HG03442 (cell line): ENCODE data around the gene ZNF346.
A peak's percentile ranks its signal among the peaks of the same experiment; 100 is the strongest.
"Not testable (repeated sequence)": the region's sequence is repeated elsewhere in the genome, so short reads cannot be mapped to it uniquely, and the experiment has no call there.

Source experiments
- ATAC-seq: cut with Tn5 transposase; IDR thresholded peaks from one replicate; pipeline ENCODE4 v1.9.1; 2021; ENCODE audit warnings: mild to moderate bottlenecking, moderate library complexity; ENCODE audit not compliant: unreplicated experiment

The ZNF346 gene, protein sequence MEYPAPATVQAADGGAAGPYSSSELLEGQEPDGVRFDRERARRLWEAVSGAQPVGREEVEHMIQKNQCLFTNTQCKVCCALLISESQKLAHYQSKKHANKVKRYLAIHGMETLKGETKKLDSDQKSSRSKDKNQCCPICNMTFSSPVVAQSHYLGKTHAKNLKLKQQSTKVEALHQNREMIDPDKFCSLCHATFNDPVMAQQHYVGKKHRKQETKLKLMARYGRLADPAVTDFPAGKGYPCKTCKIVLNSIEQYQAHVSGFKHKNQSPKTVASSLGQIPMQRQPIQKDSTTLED

DNA sequence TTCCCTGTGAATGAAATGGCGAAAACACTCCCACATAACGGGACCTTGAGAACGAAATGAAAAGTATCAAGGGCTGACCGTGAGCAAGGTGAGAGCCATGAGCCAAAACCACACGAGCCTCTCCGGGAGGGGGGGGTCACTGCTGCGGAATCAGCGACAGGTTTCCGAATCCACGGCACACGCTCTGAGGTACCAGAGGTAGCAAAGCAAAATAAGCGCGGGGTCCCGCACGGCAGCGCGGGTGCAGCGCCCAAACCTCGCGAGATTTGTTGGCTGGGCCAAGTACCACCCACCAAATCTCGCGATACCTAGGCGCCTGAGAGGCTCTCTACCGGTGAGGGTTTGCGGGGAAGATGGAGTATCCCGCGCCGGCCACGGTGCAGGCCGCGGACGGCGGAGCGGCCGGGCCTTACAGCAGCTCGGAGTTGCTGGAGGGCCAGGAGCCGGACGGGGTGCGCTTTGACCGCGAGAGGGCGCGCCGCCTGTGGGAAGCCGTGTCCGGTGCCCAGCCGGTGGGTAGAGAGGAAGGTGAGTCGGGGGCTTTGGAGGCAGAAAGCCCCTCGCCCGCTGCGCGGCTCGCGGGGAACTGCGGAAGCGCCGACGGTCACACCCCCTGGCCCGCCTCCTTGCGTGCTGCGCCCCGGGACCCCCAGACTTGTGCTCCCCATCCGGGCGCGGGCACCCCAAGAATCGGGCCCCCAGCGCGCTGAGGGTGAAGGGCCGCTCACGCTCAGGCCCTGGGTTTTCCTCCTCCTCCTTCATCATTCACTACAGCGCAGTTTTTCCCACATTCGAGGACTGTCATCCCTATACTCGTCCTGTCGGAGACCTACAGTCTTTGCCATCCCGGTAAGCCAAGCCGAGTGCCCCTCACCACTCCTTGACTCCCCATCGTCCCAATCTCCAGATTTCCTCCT is at the start of gene ZNF346:
TSS of gene ZNF346 (plus strand) at position 311 of the 917 bp plus-strand sequence. CDS start at position 354, 43 bp downstream.
- ATAC-seq, result peak; percentile 83

- no peak for ATAC-seq
Observed at GRCh38 chr5:176979669-176980068, 42.8 kb upstream of the ZNF346 start.

- no peak for ATAC-seq
Observed at GRCh38 chr5:176980818-176981217, 41.7 kb upstream of the ZNF346 start.

- ATAC-seq, result not testable (repeated sequence)
Observed at GRCh38 chr5:176983112-176983511, 39.4 kb upstream of the ZNF346 start.

- not testable (repeated sequence) for ATAC-seq
Observed at GRCh38 chr5:176983593-176983992, 38.9 kb upstream of the ZNF346 start.

DNA sequence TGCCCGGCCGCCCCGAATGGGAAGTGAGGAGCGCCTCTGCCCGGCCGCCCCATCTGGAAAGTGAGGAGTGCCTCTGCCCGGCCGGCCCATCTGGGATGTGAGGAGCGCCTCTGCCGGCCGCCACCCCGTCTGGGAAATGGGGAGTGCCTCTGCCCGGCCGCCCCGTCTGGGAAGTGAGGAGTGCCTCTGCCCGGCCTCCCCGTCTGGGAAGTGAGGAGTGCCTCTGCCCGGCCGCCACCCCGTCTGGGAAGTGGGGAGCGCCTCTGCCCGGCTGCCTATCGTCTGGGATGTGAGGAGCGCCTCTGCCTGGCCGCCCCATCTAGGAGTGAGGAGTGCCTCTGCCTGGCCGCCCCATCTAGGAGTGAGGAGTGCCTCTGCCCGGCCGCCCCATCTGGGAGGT is 38.3 kb upstream of the ZNF346 start:
- ATAC-seq, result not testable (repeated sequence)

GRCh38 chr5:176985516-176985915 is 37.0 kb upstream of the ZNF346 start:
- no peak for ATAC-seq

- ATAC-seq, result no peak
Observed at GRCh38 chr5:176986280-176986679, 36.2 kb upstream of the ZNF346 start.

- ATAC-seq, result no peak
Observed at GRCh38 chr5:176987583-176987982, 34.9 kb upstream of the ZNF346 start.

DNA sequence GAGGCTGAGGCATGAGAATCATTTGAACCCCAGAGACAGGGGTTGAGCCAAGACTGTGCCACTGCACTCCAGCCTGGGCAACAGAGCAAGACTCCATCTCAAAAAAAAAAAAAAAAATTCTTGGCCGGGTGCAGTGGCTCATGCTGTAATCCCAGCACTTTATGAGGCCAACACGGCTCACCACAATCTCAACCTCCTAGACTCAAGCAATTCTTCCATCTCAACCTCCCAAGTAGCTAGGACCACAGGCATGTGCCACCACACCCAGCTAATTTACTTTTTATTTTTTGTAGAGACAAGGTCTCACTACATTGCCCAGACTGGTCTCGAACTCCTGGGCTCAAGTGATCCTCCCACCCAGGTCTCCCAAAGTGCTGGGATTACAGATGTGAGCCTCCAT is 29.4 kb upstream of the ZNF346 start:
- not testable (repeated sequence) for ATAC-seq

DNA sequence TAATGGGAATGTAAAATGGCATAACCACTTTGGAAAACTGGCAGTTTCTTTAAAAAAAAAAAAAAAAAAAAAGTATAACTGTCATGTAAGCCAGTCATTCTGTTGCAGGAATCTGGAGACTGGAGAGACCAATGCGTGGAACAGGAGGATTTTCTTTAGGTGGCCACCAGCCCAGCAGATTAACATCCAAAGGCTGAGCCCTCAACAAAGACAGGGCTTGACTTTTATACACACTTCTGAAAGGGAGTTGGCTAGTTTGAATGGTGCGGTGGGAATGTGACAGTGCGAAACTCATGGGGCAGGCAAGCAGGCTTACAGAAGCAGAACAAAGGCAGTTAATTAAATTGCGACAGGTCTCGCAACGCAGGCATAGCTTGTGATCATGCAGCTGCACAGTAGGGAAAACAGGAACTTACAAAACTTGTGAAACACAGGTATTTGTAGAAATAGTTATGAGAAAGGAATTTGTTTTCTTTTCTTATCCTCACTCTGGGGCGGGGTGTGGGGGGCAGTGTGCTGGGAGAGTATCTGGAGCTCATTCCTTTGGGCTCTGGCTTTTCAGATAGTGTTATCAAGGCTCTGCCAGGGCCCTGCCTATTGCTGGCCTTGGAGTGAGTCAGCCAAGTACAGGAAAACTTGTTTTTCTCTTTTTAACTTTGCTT is 27.9 kb upstream of the ZNF346 start:
- ATAC-seq, result no peak

DNA sequence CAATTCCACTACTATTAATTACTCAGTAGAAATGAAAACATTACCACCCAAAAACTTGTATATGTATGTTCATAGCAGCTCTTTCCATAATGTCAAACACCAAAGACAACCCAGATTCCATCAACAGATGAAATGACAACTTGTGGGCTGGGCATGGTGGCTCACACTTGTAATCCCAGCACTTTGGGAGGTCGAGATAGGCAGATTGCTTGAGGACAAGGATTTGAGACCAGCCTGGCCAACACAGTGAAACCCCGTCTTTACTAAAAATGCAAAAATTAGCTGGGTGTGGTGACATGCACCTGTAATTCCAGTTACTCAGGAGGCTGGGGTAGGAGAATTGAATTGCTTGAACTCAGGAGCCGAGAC is 27.4 kb upstream of the ZNF346 start:
- ATAC-seq, result no peak

- ATAC-seq, result no peak
Observed at GRCh38 chr5:176995896-176996767, 26.4 kb upstream of the ZNF346 start.

DNA sequence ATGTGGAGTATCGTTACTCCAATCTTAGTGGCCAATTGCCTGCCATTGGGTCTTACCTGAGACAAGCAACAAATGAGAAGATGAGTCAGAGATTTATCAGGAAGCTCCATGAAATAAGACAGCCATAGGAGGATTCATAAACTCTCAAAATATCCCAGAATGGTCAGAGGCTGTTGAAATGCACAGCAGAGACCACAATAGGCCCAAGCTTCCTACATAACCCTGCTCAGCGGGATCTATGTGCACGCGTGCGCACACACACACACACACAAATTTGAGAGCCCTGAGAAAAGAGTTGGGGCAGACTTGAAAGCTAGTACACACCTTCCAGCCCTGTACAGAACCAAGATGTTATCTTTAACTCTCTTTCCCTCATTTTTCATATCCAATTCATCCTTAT is 25.7 kb upstream of the ZNF346 start:
- ATAC-seq, result no peak

DNA sequence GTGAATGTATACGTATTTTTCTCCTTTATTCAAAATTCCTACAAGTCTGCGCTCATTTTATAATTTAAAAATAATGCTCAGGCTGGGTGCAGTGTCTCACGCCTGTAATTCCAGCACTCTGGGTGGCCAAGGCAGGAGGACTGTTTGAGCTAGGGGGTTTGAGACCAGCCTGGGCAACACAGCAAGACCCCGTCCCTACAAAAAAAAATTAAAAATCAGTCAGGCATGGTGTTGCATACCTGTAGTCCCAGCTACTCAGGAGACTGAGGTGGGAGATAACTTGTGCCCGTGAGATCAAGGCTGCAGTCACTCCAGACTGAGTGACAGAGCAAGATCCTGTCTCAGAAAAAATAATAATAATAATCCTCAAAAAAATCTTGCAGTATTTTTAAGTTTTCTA is 23.7 kb upstream of the ZNF346 start:
- no peak for ATAC-seq

- not testable (repeated sequence) for ATAC-seq
Observed at GRCh38 chr5:176999526-176999925, 23.0 kb upstream of the ZNF346 start.

GRCh38 chr5:177003649-177004048 is 18.8 kb upstream of the ZNF346 start:
- no peak for ATAC-seq

DNA sequence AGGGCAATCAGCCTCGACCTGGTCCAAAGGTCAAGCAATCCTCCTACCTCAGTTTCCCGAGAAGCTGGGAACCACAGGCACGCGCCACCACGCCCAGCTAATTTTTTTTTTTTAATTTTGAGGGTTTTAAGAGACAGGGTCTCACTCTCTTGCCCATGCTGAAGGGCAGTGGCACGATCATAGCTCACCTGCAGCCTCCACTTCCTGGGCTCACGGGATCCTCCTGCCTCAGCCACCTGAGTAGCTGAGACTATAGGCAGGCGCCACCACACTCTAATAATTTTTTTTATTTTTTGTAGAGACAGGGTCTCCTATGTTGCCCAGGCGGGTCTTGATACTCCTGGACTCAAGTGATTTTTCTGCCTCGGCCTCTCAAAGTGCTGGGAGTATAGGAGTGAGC is 17.5 kb upstream of the ZNF346 start:
- no peak for ATAC-seq

DNA sequence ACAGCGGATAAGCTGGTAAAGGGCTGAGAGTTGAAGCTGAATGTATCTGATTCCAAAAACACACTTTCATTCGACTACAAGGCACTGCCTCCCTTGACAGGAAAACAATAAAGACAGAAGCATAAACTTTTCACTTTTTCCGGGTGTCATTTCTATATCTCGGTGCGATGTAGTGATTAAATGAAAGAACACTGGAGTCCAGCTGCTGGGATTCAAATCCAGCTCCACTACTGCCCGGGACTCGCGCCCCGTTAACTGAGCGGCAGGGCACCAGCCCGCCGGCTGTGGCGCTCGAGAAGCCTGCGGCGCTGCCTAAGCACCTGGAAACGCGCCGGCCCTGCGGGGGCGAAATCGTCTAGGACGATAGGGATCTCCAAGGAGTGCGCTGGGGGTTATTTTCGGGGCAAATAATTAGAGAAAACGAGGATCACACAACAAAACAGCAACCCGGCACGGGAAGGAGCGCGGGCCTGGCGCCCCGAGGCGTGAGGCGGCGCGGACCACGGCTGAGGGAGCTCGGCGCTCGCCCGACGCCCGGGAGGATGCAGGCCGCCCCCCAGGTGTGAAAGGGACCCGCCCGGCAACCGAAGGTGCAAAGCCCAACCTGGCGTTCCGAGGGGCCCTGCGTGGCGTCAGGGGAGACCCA is 16.8 kb upstream of the ZNF346 start:
- ATAC-seq, result peak; percentile 42
